Femur (tissue), 1 donor: ENCODE measurements around the gene POLR2L.
A peak's percentile ranks its signal among the peaks of the same experiment; 100 is the strongest.

Experiments
- DNase-seq: peaks from one replicate; pipeline ENCODE4 v3.0.0-alpha.2; 2017

Gene POLR2L

GRCh38 chr11:824942-825341 is 17.4 kb downstream of the POLR2L start:
- DNase-seq = no peak

- DNase-seq = no peak
Observed at GRCh38 chr11:824292-824880, 17.9 kb downstream of the POLR2L start.

GRCh38 chr11:823441-824291 is 18.7 kb downstream of the POLR2L start:
- no peak for DNase-seq

GRCh38 chr11:821512-822371 is 20.6 kb downstream of the POLR2L start:
- no peak for DNase-seq

- DNase-seq = no peak
Observed at GRCh38 chr11:820655-821511, 21.4 kb downstream of the POLR2L start.

GRCh38 chr11:819943-820649 is 22.2 kb downstream of the POLR2L start:
- peak; percentile 85 for DNase-seq

- peak; percentile 93 for DNase-seq
Observed at GRCh38 chr11:819129-819931, 23.0 kb downstream of the POLR2L start.

GRCh38 chr11:818396-819128 is 23.8 kb downstream of the POLR2L start, which contains the start of gene PNPLA2:
PNPLA2 (plus strand) TSS chr11:818914; CDS start chr11:819719, 805 bp downstream.
- no peak for DNase-seq

- DNase-seq = no peak
Observed at GRCh38 chr11:816433-816779, 25.9 kb downstream of the POLR2L start.

GRCh38 chr11:815675-816432 is 26.5 kb downstream of the POLR2L start:
- DNase-seq = no peak

GRCh38 chr11:813456-814096 is 28.8 kb downstream of the POLR2L start:
- DNase-seq = no peak

- no peak for DNase-seq
Observed at GRCh38 chr11:813072-813455, 29.3 kb downstream of the POLR2L start.

GRCh38 chr11:812390-812789 is 29.9 kb downstream of the POLR2L start:
- no peak for DNase-seq

GRCh38 chr11:811446-812245 is 30.7 kb downstream of the POLR2L start:
- no peak for DNase-seq

- DNase-seq = no peak
Observed at GRCh38 chr11:810040-810567, 32.2 kb downstream of the POLR2L start.

GRCh38 chr11:809287-810039 is 32.9 kb downstream of the POLR2L start, which contains the start of gene RPLP2:
RPLP2 (plus strand) TSS chr11:809967; CDS start chr11:810235, 268 bp downstream.
- peak; percentile 98 for DNase-seq
